HEK293 (cell line): ENCODE results near the gene TMTC1.

Experiments used
- CTCF ChIA-PET: fragments of 350-600 bp; formaldehyde crosslinking; extraction: SDS; loops from one replicate; lab custom pipeline; 2021; ENCODE audit warnings: antibody characterized with exemption; lab: Yijun Ruan, JAX
- POLR2A ChIA-PET: fragments of 300-600 bp; formaldehyde crosslinking; extraction: SDS; loops from one replicate; lab custom pipeline; 2020; ENCODE audit warnings: antibody characterized with exemption, inconsistent platforms; lab: Yijun Ruan, JAX
- H3K27ac ChIP-seq: fragments of 200-500 bp; sonication (Bioruptor generic); 2 replicates; pipeline ENCODE4 v1.5.1; 2014; ENCODE audit warnings: low read depth, low read length, control low read depth, inconsistent platforms; ENCODE audit errors: extremely low read depth
- H3K36me3 ChIP-seq, 2 experiments: fragments of 200-500 bp in 1 of 2; sonication (Bioruptor generic) in 1 of 2; 1 replicate in 1 of 2; 2 replicates in 1 of 2; pipeline ENCODE4 v1.5.1; 2014 to 2017; ENCODE audit warnings: inconsistent platforms in 2 of 2, low read length in 2 of 2; ENCODE audit not compliant: control insufficient read depth in 2 of 2, insufficient read depth in 1 of 2
- H3K4me1 ChIP-seq: fragments of 200-500 bp; sonication (Bioruptor generic); 2 replicates; pipeline ENCODE4 v1.5.1; 2014; ENCODE audit warnings: mild to moderate bottlenecking, low read length, inconsistent platforms; ENCODE audit not compliant: control insufficient read depth, insufficient read depth
- H3K4me3 ChIP-seq: 2 replicates; pipeline ENCODE4 v1.5.1; 2011; ENCODE audit warnings: low read depth, mild to moderate bottlenecking, control low read depth, low read length, moderate library complexity
- H3K9me3 ChIP-seq: fragments of 200-500 bp; sonication (Bioruptor generic); 2 replicates; pipeline ENCODE4 v1.5.1; 2014; ENCODE audit warnings: low read depth, low read length, inconsistent platforms; ENCODE audit not compliant: control insufficient read depth, insufficient read depth
- EGR2 ChIP-seq: fragments of 450-650 bp; formaldehyde crosslinking; IDR thresholded peaks from 2 replicates; pipeline ENCODE4 v1.5.1; 2016; ENCODE audit warnings: low read depth, missing biosample characterization, missing genetic modification characterization
- INSM2 ChIP-seq: fragments of 450-650 bp; formaldehyde crosslinking; IDR thresholded peaks from 2 replicates; pipeline ENCODE4 v1.5.1; 2016; ENCODE audit warnings: missing biosample characterization, missing genetic modification characterization
- OVOL3 ChIP-seq: fragments of 450-650 bp; formaldehyde crosslinking; IDR thresholded peaks from 2 replicates; pipeline ENCODE4 v1.5.1; 2016; ENCODE audit warnings: missing biosample characterization, missing genetic modification characterization
- RBAK ChIP-seq: fragments of 450-650 bp; formaldehyde crosslinking; IDR thresholded peaks from 2 replicates; pipeline ENCODE4 v1.5.1; 2016; ENCODE audit warnings: missing biosample characterization, missing genetic modification characterization
- TSHZ1 ChIP-seq: fragments of 450-650 bp; formaldehyde crosslinking; IDR thresholded peaks from 2 replicates; pipeline ENCODE4 v1.5.1; 2016; ENCODE audit warnings: missing biosample characterization, missing genetic modification characterization, borderline replicate concordance
- WT1 ChIP-seq: fragments of 450-650 bp; formaldehyde crosslinking; IDR thresholded peaks from 2 replicates; pipeline ENCODE4 v1.5.1; 2016; ENCODE audit warnings: missing biosample characterization, missing genetic modification characterization
- ZBTB48 ChIP-seq: fragments of 450-650 bp; formaldehyde crosslinking; IDR thresholded peaks from 2 replicates; pipeline ENCODE4 v1.5.1; 2016; ENCODE audit warnings: missing biosample characterization, missing genetic modification characterization
- ZBTB6 ChIP-seq: fragments of 450-650 bp; formaldehyde crosslinking; IDR thresholded peaks from 2 replicates; pipeline ENCODE4 v1.5.1; 2017; ENCODE audit warnings: missing biosample characterization, missing genetic modification characterization
- ZEB2 ChIP-seq: fragments of 450-650 bp; formaldehyde crosslinking; IDR thresholded peaks from 2 replicates; pipeline ENCODE4 v1.5.1; 2016; ENCODE audit warnings: missing biosample characterization, missing genetic modification characterization
- ZNF10 ChIP-seq: fragments of 450-650 bp; formaldehyde crosslinking; IDR thresholded peaks from 2 replicates; pipeline ENCODE4 v1.5.1; 2017; ENCODE audit warnings: missing biosample characterization, missing genetic modification characterization
- ZNF174 ChIP-seq: fragments of 450-650 bp; formaldehyde crosslinking; IDR thresholded peaks from 2 replicates; pipeline ENCODE4 v1.5.0; 2017; ENCODE audit warnings: missing biosample characterization, mild to moderate bottlenecking, missing genetic modification characterization
- ZNF26 ChIP-seq: fragments of 450-650 bp; formaldehyde crosslinking; IDR thresholded peaks from 2 replicates; pipeline ENCODE4 v1.5.1; 2016; ENCODE audit warnings: missing biosample characterization, missing genetic modification characterization
- ZNF302 ChIP-seq: fragments of 450-650 bp; formaldehyde crosslinking; IDR thresholded peaks from 2 replicates; pipeline ENCODE4 v1.5.1; 2016; ENCODE audit warnings: missing biosample characterization, missing genetic modification characterization, low read depth
- ZNF37A ChIP-seq: fragments of 450-650 bp; IDR thresholded peaks from 2 replicates; pipeline ENCODE4 v1.5.1; 2018; ENCODE audit warnings: missing biosample characterization, missing genetic modification characterization
- ZNF394 ChIP-seq: fragments of 450-650 bp; formaldehyde crosslinking; IDR thresholded peaks from 2 replicates; pipeline ENCODE4 v1.5.1; 2016; ENCODE audit warnings: missing biosample characterization, missing genetic modification characterization, mild to moderate bottlenecking, moderate library complexity, borderline replicate concordance
- ZNF398 ChIP-seq: fragments of 450-650 bp; formaldehyde crosslinking; IDR thresholded peaks from 2 replicates; pipeline ENCODE4 v1.5.1; 2017; ENCODE audit warnings: missing biosample characterization, missing genetic modification characterization
- ZNF404 ChIP-seq: fragments of 450-650 bp; formaldehyde crosslinking; IDR thresholded peaks from 2 replicates; pipeline ENCODE4 v1.5.1; 2017; ENCODE audit warnings: missing biosample characterization, missing genetic modification characterization
- ZNF48 ChIP-seq: fragments of 450-650 bp; formaldehyde crosslinking; IDR thresholded peaks from 2 replicates; pipeline ENCODE4 v1.5.1; 2016; ENCODE audit warnings: missing biosample characterization, missing genetic modification characterization
- ZNF514 ChIP-seq: fragments of 450-650 bp; formaldehyde crosslinking; IDR thresholded peaks from 2 replicates; pipeline ENCODE4 v1.5.1; 2016; ENCODE audit warnings: missing biosample characterization, missing genetic modification characterization
- ZNF561 ChIP-seq: fragments of 450-650 bp; IDR thresholded peaks from 2 replicates; pipeline ENCODE4 v1.5.1; 2018; ENCODE audit warnings: missing biosample characterization, missing genetic modification characterization, borderline replicate concordance
- ZNF701 ChIP-seq: fragments of 450-650 bp; formaldehyde crosslinking; IDR thresholded peaks from 2 replicates; pipeline ENCODE4 v1.5.1; 2016; ENCODE audit warnings: missing biosample characterization, missing genetic modification characterization
- ZNF776 ChIP-seq: fragments of 450-650 bp; formaldehyde crosslinking; IDR thresholded peaks from 2 replicates; pipeline ENCODE4 v1.5.0; 2017; ENCODE audit warnings: missing biosample characterization, missing genetic modification characterization, borderline replicate concordance
- ZNF791 ChIP-seq: fragments of 450-650 bp; formaldehyde crosslinking; IDR thresholded peaks from 2 replicates; pipeline ENCODE4 v1.5.1; 2016; ENCODE audit warnings: missing biosample characterization, missing genetic modification characterization

TMTC1 gene

GRCh38 chr12:29612912-29613311 lies 170.8 kb downstream of the TMTC1 start:
- no peaks in the 10 kb centered on the region for H3K9me3 ChIP-seq
- H3K4me3 ChIP-seq: no peak overlapping the region
- H3K36me3 ChIP-seq: no peaks in the 10 kb centered on the region
- no peak overlapping the region for H3K27ac ChIP-seq
- CTCF ChIA-PET: interaction anchor here (0.7 kb wide), 1 partner anchor 24 kb away, joined by 4 read pairs; no protein-coding TSS in a partner anchor
- no peaks in the 10 kb centered on the region for H3K4me1 ChIP-seq
- POLR2A ChIA-PET: interaction anchor here (0.8 kb wide), 1 partner anchor 17 kb away, joined by 3 read pairs; no protein-coding TSS in a partner anchor
- TF ChIP-seq ZEB2 (tag by site-specific recombination) (no peak), ZNF404 (tag by site-specific recombination) (no peak), ZNF26 (tag by site-specific recombination) (no peak), WT1 (tag by site-specific recombination) (no peak), ZNF37A (no peak), ZNF48 (tag by site-specific recombination) (no peak), EGR2 (no peak), ZNF398 (tag by site-specific recombination) (no peak), ZNF701 (tag by site-specific recombination) (no peak)

- CTCF ChIA-PET: no interaction called here
- no peaks in the 10 kb centered on the region for H3K9me3 ChIP-seq
- H3K4me1 ChIP-seq: no peaks in the 10 kb centered on the region
- H3K27ac ChIP-seq: no peak overlapping the region
- POLR2A ChIA-PET: no interaction called here
- TF ChIP-seq ZNF302 (tag by site-specific recombination) (no peak), ZNF791 (tag by site-specific recombination) (no peak), OVOL3 (tag by site-specific recombination) (no peak), ZNF174 (tag by site-specific recombination) (no peak), ZNF514 (tag by site-specific recombination) (no peak), ZNF394 (tag by site-specific recombination) (no peak), ZBTB48 (tag by site-specific recombination) (no peak), INSM2 (no peak)
- H3K36me3 ChIP-seq: no peaks in the 10 kb centered on the region
- no peak overlapping the region for H3K4me3 ChIP-seq
These were observed 171.8 kb downstream of the TMTC1 start for GRCh38 chr12:29611906-29612305.

GRCh38 chr12:29610473-29611170 lies 173.1 kb downstream of the TMTC1 start:
- POLR2A ChIA-PET: no interaction called here
- no peak overlapping the region for H3K27ac ChIP-seq
- CTCF ChIA-PET: interaction anchor here (0.6 kb wide), 1 partner anchor 861 kb away, joined by 3 read pairs; no protein-coding TSS in a partner anchor

More at GRCh38 chr12:29610473-29611170, 173.1 kb downstream of the TMTC1 start:
- TF ChIP-seq ZNF10 (tag by site-specific recombination) (no peak), TSHZ1 (tag by site-specific recombination) (no peak), RBAK (no peak), ZBTB6 (no peak), ZNF561 (tag by site-specific recombination) (no peak), ZNF776 (tag by site-specific recombination) (no peak)
- Histone ChIP-seq H3K4me1 (no peaks in the 10 kb centered on the region), H3K4me3 (no peak overlapping the region), H3K36me3 (no peaks in the 10 kb centered on the region), H3K9me3 (no peaks in the 10 kb centered on the region)
